GM11168 (cell line): ENCODE results near the gene ALDH1L2.
"Not testable (repeated sequence)": the region's sequence is repeated elsewhere in the genome, so short reads cannot be mapped to it uniquely, and the experiment has no call there.

Source experiments
- in situ Hi-C: fragments of 300-500 bp; cut with MboI; formaldehyde crosslinking; loops from one replicate; pipeline ENCODE4 v1.12.0; 2022; ENCODE audit warnings: low sequenced_read_pairs; ENCODE audit not compliant: unreplicated experiment

The ALDH1L2 gene

GRCh38 chr12:105084251-105085250 is at the start of gene ALDH1L2:
ALDH1L2 (minus strand) TSS chr12:105084458; CDS start chr12:105084436, 22 bp downstream.
- in situ Hi-C loops: no loop called here

- in situ Hi-C loops: no loop called here
Measured at GRCh38 chr12:105120551-105120950, 36.3 kb upstream of the ALDH1L2 start.

DNA sequence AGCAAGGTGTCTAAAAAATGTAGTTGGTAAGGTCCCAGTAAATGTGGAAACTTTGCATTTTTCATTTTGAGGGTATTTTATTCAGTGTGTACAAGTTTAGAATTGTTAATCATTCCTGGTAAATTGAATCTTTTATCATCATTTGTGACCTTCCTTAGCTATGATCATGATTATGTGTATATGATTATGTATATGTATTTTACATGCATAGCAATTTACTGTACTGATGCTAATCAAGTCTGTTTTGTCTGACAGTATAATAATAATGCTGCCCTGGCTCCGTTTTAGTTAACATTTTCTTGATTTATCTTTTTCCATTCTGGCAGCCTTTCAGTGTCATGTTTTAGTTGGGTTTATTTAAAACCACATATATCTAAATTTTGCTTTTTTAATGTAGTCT is 32.7 kb upstream of the ALDH1L2 start:
- in situ Hi-C loops: loop anchor here (5.0 kb wide), 1 partner anchor 55 kb away; no protein-coding TSS in a partner anchor

GRCh38 chr12:105113094-105113493 is 28.8 kb upstream of the ALDH1L2 start:
- in situ Hi-C loops: no loop called here

- in situ Hi-C loops: no loop called here
Measured at GRCh38 chr12:105110851-105111250, 26.6 kb upstream of the ALDH1L2 start.

DNA sequence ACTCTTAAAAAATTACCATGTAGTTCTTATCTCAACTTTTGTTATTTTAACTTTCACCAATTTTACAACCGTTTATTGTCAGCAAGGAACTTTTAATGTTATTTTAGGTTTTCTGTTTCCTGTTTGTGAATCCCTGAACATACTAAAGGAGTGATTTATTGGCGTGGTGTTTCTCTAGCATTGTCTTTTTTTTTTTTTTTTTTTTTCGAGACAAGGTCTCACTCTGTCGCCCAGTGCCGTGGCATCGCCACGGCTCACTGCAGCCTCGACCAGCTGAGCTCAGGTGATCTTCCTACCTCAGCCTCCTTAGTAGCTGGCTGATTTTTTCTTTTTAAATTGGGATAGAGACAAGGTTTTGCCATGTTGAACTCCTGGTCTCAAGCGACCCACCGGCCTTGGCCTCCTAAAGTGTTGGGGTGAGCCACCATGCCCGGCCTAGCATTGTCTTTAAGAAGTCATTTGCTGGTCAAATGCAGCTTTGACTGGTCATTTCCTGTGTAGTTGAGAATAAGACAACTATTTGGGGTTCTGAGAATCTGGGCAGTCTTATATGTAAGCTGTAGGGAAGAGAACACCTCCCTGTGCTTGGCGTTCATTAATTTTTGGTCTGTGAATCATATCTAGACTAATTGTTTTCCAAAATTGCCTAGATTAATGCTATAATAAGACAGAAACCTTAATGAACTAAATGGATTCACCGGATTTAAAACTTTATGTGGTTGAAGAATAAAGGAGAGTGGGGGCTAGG is 25.4 kb upstream of the ALDH1L2 start:
- in situ Hi-C loops: no loop called here

GRCh38 chr12:105107494-105108371 is 23.5 kb upstream of the ALDH1L2 start, which contains the start of gene WASHC4:
WASHC4 (plus strand) TSS chr12:105107731; CDS start chr12:105107801, 70 bp downstream.
- in situ Hi-C loops: no loop called here

- in situ Hi-C loops: no loop called here
Measured at GRCh38 chr12:105107171-105107493, 22.9 kb upstream of the ALDH1L2 start.

- in situ Hi-C loops: no loop called here
Measured at GRCh38 chr12:105106621-105107020, 22.4 kb upstream of the ALDH1L2 start.

- in situ Hi-C loops: no loop called here
Measured at GRCh38 chr12:105104762-105105161, 20.5 kb upstream of the ALDH1L2 start.

GRCh38 chr12:105102673-105103072 is 18.4 kb upstream of the ALDH1L2 start:
- in situ Hi-C loops: no loop called here

GRCh38 chr12:105100998-105101397 is 16.7 kb upstream of the ALDH1L2 start:
- in situ Hi-C loops: no loop called here

DNA sequence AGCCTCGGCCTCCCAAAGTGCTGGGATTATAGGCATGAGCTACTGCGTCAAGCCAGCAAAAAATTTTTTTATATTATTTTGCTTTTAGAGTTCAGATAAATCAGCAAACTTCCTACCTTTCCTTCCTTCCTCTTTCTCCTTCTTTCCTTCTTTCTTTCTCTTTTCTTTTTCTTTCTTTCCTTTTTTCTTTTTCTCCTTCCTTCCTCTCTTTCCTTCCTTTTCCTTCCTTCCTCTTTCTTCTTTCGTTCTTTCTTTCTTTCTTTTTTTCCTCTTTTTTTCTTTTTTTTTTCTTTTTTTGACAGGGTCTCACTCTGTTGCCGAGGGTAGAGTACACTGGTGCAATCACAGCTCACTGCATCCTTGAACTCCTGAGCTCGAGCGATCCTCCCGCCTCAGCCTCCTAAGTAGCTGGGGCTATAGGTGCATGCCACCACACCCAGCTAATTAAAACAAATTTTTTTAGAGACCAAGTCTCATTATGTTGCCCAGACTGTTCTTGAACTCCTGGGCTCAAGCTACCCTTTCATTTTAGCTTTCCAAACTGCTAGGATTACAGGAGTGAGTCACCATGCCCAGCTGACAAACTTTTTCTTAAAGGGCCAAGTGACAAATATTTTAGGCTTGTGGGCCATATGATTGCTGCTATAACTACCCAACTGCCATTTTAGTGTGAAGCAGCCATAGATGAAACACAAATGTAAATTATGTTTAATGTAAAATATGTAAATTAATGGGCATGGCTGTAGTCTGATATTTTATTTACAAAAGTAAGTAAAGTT is 16.1 kb upstream of the ALDH1L2 start:
- in situ Hi-C loops: no loop called here

DNA sequence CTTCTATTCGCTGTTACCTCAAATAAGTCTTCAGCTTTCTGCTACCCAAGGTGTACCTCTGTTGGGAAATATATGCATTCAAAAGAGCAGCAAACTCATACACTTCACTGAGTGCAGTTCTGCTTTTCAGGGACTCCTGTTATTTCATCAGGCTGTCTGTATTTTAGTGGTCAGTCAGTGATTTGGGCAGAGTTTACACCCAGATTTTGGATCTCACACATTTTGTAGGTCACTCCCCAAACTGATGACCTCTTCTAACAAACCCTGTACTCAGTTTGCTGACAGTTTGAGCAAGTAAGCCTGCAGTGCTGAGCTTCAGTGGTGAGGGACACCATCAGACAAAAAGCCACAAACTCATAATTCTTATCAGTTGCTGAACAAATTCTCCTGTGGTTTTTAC is 15.1 kb upstream of the ALDH1L2 start:
- in situ Hi-C loops: no loop called here

DNA sequence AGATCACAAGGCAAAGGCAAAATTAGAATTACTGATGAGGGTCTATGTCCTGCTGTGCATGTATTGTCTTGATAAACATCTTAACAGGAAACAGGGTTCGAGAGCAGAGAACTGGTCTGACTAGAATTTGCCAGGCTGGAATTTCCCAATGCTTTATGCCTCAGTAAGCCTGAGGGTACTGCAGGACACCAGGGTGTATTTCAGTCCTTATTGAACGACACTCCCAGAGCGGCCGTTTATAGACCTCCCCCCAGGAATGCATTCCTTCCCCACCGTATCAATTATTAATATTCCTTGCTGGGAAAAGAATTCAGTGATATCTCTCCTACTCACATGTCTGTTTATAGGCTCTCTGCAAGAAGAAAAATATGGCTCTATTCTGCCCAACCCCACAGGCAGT is 11.1 kb upstream of the ALDH1L2 start:
- in situ Hi-C loops: not testable (repeated sequence)

DNA sequence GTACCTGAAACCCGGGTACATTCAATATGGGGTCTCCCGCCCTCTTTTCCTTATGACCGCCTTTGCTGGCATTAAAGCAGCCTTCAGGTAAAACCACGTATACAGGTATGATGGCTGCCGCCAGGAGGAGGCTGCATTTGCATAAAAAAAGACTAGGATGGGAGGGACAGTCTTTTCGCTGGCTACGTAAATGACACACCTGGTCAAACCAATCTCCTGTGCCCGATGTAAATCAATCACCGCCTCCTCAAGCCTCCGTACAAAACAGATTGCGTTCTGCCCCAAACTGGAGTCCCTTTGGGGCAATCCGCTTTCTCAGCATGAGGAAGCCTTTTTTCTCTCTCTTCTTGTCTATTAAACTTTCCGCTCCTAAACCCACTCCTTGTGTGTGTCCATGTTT is 8.1 kb upstream of the ALDH1L2 start:
- in situ Hi-C loops: no loop called here

- in situ Hi-C loops: no loop called here
Measured at GRCh38 chr12:105091476-105092206, 7.4 kb upstream of the ALDH1L2 start.

- in situ Hi-C loops: no loop called here
Measured at GRCh38 chr12:105090361-105090760, 6.1 kb upstream of the ALDH1L2 start.

DNA sequence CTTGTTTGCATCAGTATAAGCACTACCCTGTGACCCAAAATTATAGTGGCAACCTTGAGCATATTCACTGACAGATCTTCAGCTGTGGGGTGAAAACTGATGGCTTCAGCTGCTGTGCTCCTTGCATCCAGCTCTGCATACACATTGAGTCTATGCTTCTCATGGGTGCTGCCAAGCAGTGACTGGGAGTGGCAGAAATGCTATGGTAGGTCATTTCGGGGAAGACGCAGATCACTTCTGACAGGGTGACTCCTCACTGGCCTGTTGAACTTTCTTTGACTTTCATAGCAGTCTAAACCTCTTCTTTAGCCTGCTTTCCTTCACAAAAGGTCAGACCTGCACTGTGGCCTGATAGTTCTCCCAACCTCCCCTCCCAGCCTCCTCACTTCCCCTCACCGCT is 5.6 kb upstream of the ALDH1L2 start:
- in situ Hi-C loops: no loop called here
